Hindlimb muscle (tissue), 1 donor: ENCODE measurements around the gene SLC37A1. TPM values are rescaled to one million over a fixed set of nuclear protein-coding genes. Genes with fewer than 3 reads are reported as not detected.
A peak's percentile ranks its signal among the peaks of the same experiment; 100 is the strongest.

Source experiments
- DNase-seq: peaks from one replicate; pipeline ENCODE4 v3.0.0-alpha.2; 2013
- polyA plus RNA-seq: library from polyadenylated mRNA; unstranded; fragments of 120-200 nt; gene quantifications from one replicate; pipeline ENCODE4 v1.2.1, GENCODE V29; 2013; ENCODE audit not compliant: insufficient read length

Gene SLC37A1
- polyA plus RNA-seq, 1 donor = 2.5 TPM

DNA sequence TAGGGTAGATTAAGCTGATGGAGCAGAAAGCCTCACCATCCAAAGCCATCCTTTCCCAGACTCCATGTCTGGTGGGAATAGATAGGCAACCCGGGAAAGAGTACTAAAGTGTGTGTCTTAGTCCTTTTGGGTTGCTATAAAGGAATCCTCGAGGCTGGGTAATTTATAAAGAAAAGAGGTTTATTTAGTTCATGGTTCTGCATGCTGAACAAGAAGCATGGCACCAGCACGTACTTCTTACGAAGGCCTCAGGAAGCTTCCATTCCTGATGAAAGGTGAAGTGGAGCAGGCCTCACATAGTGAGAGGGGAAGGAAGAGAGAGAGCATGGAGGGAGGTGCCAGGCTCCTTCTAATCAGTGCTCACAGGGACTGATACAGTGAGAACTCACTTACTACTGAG, 6.2 kb upstream of the SLC37A1 start:
- DNase-seq = no peak

DNA sequence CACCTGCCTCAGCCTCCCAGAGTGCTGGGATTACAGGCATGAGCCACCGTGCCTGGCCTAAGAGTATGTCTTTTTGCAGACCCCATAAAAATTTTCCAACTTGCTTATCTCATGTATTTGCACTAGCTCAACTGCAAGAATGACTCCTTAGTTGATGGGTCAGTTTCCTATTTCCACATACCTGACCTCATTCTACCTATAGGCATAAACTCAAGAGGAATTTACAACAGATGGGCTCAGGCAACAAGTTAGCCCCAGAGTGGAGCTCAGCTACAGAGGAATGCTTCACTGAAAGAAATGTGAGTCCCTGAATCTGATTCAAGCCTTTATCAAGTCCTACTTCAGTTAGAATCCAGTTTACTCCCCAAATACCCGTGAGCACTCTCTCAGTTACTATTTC, 5.3 kb upstream of the SLC37A1 start:
- no peak for DNase-seq

DNA sequence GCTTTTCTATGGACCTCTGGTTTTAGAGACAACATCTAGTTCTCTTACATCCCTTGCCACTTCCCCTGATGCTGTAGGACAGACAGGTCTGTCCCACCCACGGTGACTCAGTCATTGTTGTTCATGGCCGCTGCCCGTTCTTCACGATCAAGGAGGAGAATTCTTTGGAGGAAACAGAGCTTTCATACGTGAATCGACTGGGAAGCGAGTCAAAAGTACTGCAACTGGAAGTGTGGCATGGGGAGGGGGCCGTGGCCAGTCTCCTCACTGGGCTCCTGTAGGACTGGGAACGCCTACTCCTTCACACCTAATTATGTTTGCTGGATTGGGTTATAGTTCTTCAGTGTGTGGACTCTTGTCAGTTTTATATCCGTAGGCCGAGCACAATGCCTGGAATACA, 4.4 kb upstream of the SLC37A1 start:
- DNase-seq = no peak

DNA sequence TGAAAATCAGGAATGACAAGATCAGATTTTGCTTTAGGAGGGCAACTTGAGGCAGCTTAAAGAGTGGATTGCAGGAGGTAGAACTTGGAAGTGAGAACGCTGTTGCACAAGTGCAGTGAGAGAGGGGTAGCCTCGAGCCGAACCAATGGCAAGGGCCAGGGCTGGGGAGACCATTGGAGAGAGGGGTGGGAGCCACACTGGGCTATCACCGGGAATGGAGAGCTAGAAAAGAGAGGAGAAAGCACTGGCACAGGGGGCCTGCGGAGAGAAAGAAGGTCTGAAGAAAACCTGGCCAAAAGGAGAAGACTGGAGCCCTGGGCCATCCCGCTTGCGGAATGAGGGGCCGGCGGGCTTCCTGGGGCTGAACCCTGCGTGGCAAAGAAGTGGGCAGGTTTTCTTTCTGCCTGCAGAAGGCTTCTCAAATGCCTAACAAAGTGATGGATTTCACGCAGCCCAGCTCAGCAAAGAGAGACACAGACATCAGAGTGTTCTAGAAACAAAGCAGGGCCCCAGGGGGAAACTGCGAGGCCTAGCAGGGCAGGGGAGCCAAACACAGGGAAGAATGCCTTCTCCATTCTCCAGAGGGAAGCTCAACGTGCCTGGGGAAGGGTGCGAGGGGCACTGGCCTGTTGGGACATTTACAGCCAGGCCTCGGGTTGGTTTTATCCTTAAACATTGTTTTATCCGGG, 1.2 kb upstream of the SLC37A1 start:
- no peak for DNase-seq

DNA sequence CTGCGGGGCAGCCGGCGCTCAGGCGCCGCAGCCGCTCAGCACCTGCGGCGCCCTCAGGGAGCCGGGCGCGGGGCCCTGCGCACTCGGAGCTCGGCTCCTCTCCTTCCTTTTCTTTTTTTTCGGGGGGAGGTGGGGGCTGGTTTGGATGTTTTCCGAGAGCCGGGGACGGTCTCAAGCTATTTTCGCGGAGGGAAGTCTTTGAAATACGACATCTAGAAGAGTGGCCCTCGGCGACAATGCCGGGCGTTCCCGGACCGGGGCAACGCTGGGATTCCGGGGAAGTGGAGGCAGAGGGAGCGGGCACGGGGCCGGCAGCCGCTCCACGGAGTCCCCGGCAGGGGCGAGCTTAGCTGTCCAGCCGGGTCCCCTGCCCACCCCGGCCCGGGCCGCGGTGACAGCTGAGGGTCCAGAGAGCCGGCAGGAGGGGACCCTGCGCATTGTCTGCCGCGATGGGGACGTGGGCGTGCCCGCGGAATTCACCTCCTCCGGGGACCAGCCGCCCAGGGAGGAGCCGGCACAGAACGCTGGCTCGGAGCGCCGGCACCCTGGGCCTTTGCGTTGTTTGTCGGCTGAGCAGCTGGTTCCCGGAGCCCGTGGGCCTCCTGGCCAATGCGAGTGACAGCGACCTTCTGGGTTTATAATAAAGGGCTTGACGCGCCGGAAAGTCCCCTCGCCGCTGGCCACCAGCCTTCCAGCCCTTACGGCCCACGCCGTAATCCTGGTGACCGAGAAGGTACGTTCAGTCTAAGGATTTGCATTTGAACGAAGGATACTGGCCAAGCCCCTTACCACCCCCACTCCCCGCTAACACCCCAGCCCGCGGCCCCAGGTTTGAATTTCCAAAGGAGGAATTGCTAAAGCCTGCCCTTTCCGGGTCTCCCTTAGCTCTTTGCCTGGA, 582 bp downstream of the SLC37A1 start:
- DNase-seq = no peak

DNA sequence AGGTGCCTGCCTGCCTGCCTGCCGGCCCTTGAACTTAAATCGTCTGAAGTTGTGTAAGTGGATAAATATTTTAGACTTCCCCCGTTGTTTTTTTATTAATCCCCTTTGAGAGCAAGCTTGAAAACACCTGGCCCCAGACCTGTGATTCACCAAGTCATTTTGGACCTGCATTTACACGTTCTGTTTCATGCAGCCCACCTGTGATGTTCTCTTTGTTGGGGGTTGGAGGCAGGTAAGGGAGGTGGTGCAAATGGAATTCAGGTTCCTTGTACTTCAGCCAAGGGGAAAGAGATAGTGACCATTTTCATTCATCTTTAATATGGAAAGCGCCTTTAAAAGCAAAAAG, 1.2 kb downstream of the SLC37A1 start:
- no peak for DNase-seq

DNA sequence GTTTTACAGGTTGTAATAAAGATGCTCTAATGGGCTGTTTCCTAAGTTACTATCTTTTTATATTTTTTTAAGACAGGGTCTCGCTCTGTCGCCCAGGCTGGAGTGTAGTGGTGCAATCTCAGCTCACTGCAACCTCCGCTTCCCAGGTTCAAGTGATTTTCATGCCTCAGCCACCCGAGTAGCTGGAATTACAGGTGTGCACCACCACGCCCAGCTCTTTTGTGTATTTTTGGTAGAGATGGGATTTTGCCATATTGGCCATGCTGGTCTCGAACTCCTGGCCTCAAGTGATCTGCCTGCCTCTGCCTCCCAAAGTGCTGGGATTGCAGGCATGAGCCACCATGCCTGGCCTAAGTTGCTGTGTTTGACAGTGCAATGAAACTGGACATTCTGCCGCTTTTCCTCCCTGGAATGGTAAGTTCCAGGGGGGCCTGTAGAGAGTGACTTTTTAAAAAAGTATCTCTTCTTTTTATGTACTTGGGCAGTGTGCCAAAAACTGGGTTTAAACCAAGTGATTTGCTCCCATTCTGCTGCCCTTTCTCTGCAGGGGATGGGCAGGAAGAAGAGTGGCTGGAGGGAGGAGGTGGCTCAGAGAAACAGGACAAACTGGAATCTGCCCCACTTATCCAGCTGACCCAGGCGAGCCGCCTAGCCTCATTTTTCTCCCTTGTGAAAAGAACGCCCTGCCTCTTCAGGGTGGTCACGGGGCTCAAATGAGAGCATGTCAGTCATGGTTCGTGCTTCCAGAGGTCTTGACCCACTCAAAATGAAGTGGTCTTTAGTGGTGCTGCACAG, 2.3 kb downstream of the SLC37A1 start:
- DNase-seq = no peak

DNA sequence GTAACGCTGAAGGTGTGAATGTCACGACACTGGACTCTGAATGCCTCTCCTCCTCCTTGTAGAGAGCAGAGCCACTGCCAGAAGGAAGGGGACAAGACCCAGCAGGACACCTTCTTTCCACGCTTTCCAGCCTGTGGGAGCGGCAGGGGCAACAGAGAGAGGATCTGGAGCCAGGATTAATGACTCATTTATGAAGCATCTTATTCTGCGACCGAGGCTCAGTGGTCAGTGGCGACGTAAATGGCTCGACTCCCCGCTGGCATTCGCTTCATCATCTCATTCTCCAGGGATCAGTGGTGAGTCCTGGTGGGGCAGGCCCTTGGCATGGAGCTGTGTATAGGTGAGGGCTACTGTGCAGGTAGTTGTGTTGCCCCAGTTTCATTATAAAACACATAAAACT, 4.6 kb downstream of the SLC37A1 start:
- DNase-seq = no peak

DNA sequence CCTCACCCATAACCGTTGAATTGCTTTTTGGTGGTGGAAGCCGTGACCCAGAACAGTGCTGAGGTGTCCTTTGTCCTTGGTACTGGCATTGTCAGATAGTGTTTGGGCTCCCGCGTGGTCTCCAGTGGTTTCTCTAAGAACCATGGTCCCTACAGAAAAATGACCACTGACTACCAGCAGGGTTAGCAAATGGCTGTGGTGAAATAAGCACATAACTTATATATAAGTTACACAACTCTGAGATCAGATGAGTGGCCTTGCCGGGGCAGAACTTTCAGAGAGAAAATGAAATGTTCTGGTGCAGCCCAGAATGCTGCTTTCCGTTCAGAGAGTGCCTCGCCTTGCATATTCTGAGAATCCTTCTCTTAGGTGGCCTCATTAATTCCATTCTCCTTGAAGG, 5.0 kb downstream of the SLC37A1 start:
- DNase-seq = no peak

DNA sequence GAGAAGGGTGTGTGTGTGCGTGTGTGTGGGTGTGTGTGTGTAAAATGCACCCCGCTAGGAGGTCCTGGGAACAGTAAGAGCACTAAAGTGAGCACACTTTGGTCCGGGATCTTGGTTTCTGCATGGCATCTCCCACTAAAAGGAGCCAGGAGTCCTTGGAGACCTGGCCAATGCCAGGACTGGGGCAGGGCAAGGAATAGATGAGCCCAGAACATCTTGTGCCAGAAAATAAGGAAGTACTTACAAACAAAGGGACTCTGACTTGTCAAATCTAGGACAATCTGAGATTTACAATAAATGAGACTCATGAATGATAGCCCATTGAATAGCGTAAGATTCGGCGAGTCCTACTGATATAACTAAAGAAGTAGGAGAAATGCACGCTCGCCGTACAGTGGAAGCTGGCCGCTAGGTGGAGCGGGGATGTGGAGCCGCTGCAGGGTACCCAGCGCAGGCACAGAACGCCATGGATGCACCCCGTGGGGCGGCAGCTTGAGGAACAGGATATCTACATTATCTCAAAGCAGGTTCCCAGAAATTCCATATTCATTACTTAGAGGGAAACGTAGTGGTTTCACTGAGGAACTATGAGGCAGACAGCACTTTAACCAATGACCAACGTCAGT, 7.1 kb downstream of the SLC37A1 start:
- DNase-seq = no peak

DNA sequence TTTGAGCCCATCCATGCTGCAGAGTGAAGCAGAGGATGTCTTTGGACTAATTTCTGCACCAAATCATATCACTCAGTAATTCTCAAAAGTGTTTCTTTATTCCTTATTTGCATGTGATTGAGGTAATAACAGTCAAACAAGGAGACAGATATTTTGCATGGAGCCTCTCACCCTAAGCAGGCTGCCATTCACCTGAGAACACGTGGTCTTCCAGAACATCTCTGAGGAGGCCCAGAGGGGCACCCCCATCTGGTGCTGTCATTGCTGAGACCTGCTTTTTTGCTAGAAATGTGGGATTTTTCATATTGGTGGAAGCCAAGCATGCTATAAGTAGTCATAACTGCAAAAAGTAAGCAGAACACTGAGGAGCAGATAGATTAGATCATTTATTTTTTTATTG, 7.7 kb downstream of the SLC37A1 start:
- DNase-seq = no peak

DNA sequence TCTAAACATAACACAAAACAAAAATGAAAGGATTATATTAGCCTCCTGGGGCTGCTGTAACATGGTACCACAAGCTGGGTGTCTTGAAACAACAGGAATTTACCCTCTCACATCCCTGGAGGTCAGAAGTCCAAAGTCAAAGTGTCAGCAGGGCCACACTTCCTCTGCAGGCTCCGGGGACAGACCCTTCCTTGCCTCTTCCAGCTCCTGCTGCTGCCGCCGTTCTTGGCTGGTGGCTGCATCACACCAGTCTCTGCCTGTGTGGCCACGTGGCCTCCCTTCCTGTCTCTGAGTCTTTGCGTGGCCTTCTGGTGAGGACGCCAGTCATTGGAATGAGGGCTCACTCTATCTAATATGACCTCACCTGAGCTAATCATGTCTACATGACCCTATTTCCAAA, 8.2 kb downstream of the SLC37A1 start:
- DNase-seq = no peak

DNA sequence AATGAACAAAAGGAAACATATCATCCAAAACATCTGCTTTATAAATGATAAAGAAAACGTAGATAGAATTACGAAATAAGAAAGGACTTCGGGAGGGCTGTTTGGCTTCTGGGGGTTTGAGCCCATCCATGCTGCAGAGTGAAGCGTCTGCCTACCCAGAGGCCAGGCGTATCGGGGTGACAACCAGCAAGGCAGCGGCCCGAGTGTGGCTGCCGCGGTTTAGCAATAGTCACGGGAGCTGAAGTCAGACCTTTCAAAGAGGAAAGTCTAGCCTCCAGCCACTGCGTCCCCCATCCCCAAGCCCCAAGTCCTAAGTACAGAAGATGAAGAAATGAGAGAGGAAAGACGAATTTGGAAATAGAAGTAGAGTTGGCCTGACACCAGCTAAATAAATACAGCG, 8.6 kb downstream of the SLC37A1 start:
- DNase-seq = no peak

DNA sequence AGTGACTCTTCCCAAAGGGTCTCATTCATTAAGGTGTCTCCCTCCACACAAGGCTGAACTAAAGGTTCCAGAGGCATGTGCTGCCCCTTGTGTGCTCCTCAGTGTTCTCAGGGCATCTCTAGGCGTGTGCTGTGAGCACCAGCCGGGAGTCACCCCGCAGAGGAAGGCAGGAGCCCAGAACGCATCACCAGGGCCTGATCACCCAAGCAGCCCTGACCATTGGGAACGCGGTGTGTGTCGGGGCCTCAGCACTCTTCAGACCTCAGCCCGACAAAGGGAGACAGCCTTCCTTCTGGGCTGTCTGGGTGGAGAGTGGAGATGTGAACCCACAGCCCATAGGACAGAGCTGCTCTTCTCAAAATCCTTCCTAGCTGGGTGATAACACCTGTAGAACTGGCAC, 9.1 kb downstream of the SLC37A1 start:
- DNase-seq = no peak

DNA sequence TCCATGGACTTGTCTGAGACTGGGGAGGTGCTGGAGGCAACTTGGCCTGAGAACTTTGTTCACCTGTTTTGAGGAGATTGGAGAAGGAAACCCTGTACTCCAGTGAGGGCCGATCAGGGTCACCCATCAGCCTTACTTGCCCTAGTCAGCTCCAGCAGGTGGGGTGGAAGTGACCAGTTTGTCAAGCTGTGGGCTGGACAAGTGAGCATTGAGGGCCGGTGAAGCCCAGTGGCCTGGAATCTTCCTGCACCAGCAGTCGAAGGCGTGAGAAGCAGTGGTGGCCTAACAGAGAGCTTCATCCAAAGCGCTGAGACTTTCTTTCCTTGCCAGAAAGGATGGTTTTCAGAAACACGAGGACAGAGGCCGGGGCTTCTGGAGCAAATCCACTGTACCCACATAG, 9.6 kb downstream of the SLC37A1 start:
- no peak for DNase-seq

DNA sequence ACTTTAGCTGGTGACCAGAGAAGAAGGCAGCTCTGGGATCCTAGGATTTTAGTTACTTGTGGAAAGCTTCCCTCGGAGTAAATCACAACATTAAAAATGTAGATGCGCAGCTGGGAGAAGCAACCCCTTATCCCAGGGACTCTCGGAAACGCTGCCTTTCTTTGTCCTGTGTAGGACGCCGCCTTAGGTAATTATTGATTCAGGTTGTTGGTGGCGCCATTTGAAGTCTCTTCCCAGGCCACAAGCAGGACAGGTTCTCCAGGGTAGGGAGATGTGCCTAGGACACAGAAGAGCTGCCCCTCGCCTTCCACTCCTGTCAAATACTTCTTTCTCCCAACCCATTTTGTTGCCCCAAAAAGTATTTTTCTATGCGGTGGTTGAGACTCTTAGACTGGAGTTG, 10.3 kb downstream of the SLC37A1 start:
- DNase-seq = no peak

DNA sequence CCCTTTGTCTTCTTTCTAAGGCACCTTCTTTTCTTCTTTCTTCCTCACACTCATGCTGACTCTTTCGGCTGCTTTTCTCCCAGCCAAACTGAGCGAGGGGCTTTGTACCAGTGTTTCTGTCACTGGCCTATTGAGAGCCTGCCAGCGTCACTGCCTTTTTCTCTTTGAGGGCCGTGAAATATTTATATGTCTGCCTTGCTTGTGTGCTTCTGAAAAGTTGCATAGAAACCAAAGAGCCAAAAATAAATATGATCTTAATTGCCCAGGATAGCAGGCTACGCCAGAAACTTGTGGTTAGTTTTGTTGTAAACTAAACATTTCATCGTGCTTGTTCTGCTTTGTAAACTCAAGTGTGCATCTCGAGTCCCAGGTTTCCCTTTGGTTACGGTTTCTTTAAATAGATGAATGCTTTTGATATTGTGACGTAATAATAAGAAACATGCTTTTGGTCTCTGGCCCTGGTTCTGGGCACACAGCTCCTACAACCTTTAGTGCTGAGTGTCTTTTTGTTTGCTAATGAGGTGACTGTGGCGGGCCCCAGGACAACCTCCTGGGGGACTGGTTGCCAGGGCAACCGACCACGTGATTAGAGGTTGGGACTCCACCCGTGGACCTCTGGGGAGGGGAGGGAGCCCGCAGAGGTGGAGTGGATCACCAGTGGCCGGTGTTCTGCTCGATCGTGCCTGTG, 10.8 kb downstream of the SLC37A1 start:
- DNase-seq = peak; percentile 48

DNA sequence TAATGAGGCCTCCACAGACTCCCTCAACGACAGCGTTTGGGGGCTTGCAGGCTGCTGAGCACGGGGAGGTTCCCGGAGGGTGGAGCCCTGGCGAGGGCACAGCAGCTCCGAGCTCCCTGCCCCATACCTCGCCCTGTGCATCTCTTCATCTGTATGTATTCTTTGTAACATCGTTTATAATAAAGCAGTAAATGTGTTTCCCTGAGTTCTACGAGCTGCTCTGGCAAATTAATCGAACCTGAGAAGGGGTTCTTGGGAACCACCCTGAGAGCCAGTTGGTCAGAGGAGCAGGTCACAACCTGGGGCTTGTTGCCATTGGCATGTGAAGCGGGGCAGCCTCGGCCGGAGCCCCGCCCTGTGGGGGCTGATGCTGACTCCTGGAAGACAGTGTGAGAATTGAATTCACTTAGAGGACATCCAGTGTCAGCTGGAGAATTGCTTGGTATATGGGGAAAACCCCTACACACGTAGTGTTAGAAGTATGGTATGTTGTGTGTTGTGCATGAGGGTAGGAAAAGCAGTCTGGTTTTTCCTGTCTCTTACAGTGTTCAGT, 11.5 kb downstream of the SLC37A1 start:
- peak; percentile 50 for DNase-seq

DNA sequence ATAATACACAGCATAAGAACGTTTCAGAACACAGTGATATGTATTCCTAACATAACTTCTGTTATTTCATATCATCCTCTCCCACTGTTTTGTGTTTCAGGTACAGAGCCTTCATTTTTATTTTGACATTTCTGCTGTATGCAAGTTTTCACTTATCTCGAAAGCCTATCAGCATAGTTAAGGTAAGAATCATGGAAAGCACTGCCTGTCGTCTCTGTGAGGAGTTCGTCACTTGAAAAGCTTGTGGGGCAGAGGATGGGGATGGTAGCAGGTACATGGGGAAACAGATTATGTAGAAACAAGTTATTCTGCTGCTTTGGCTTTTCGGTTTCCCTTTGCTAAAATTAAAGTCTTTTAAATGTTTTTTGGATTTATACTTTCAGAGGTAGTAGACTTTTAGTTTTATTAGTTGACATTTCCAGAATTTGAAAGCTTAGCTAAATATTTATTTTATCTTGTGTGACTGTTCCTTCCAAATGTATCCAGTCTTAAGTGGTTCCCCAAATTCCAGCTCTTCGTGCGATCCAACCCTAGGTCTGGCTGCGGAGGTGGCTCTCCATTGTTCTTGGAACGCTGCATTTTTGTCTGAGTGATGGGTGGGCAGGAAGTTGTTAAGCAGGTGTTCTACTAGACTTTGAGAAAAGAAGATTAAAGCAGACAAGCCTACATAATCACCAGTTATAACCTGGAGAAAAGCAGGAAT, 12.2 kb downstream of the SLC37A1 start:
- no peak for DNase-seq

DNA sequence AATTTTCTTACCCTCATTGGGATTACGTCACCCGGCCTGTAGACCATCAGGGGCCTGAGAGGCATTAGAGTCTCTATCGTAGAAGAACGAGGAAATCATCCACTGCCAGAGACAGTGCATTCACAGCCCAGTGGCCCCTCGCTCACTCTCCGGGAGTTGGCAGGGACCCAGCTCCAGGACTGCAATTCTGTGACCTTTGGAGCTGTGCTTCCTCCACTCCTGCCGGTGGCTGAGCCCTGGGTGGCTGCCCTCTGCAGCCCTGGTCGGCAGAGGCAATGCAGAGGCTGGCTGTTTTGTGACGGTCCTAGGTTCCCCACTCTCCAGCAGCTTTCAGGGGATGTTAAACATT, 12.7 kb downstream of the SLC37A1 start:
- no peak for DNase-seq

DNA sequence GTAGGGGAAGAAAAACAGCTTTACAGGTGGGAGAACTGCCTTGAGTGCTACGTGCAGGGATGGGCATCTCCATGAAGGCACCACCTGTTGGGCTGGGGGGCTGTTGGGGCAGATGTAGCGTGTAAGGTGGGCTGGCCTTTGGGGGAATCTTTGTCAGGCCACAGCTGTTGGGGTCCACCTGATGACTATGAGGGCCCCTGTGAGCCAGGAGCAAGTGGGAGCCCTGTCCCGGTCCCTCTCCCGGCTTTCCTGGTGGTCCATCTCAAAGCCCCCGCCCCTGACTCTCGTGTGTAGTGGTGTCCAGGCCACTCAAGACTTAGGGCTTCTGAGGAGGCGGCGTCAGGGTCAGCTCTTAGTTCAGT, 13.5 kb downstream of the SLC37A1 start:
- DNase-seq = no peak
